Neural progenitor cell (in vitro differentiated cells): ENCODE data around the gene ARMH4. TPM values are rescaled to one million over a fixed set of nuclear protein-coding genes. Genes with fewer than 3 reads are reported as not detected.
A peak's percentile ranks its signal among the peaks of the same experiment; 100 is the strongest.
"Not testable (repeated sequence)": the region's sequence is repeated elsewhere in the genome, so short reads cannot be mapped to it uniquely, and the experiment has no call there.

ENCODE experiments used
- DNase-seq: peaks from one replicate; pipeline ENCODE4 v3.0.0-alpha.2; 2016; ENCODE audit warnings: low spot score
- H2AFZ ChIP-seq: fragments of 200-600 bp; sonication (generic); replicated peaks from 2 replicates; pipeline ENCODE4 v1.6.1; 2016; ENCODE audit warnings: antibody characterized with exemption
- H3F3A ChIP-seq: fragments of 200-600 bp; sonication (generic); 2 replicates; pipeline ENCODE4 v1.6.1; 2016; ENCODE audit warnings: antibody characterized with exemption, low read depth
- H3K27ac ChIP-seq: fragments of 200-600 bp; sonication (generic); 2 replicates; pipeline ENCODE4 v1.5.1; 2016; ENCODE audit warnings: mild to moderate bottlenecking
- H3K27me3 ChIP-seq: fragments of 200-600 bp; sonication (generic); 2 replicates; pipeline ENCODE4 v1.6.1; 2016; ENCODE audit warnings: mild to moderate bottlenecking, moderate library complexity
- H3K36me3 ChIP-seq: fragments of 200-600 bp; sonication (generic); 2 replicates; pipeline ENCODE4 v1.5.1; 2016
- H3K4me1 ChIP-seq: fragments of 200-600 bp; sonication (generic); 2 replicates; pipeline ENCODE4 v1.6.1; 2016; ENCODE audit warnings: mixed run types
- H3K4me2 ChIP-seq: fragments of 200-600 bp; sonication (generic); 2 replicates; pipeline ENCODE4 v1.6.1; 2016
- H3K4me3 ChIP-seq: fragments of 200-600 bp; sonication (generic); 2 replicates; pipeline ENCODE4 v1.5.1; 2016
- H3K79me2 ChIP-seq: fragments of 200-600 bp; sonication (generic); 2 replicates; pipeline ENCODE4 v1.6.1; 2016; ENCODE audit warnings: low read depth
- H3K9ac ChIP-seq: fragments of 200-600 bp; sonication (generic); 2 replicates; pipeline ENCODE4 v1.6.1; 2016
- H3K9me3 ChIP-seq: fragments of 200-600 bp; sonication (generic); 2 replicates; pipeline ENCODE4 v1.5.1; 2016; ENCODE audit warnings: low read depth
- H4K20me1 ChIP-seq: fragments of 200-600 bp; sonication (generic); 2 replicates; pipeline ENCODE4 v1.6.1; 2016; ENCODE audit warnings: low read depth
- H3K27ac Mint-ChIP-seq: 3 replicates; pipeline ENCODE4 v1.8.0; 2021; ENCODE audit warnings: mixed read lengths
- H3K27me3 Mint-ChIP-seq: 2 replicates; pipeline ENCODE4 v1.8.0; 2022; ENCODE audit warnings: low read depth, mild to moderate bottlenecking, inconsistent platforms, moderate library complexity, mixed read lengths; ENCODE audit not compliant: insufficient read depth
- H3K36me3 Mint-ChIP-seq: 3 replicates; pipeline ENCODE4 v1.8.0; 2021; ENCODE audit warnings: mixed read lengths
- H3K4me1 Mint-ChIP-seq: 3 replicates; pipeline ENCODE4 v1.8.0; 2021; ENCODE audit warnings: mixed read lengths
- H3K4me3 Mint-ChIP-seq: 3 replicates; pipeline ENCODE4 v1.8.0; 2021; ENCODE audit warnings: mild to moderate bottlenecking, moderate library complexity, mixed read lengths
- H3K9me3 Mint-ChIP-seq: 3 replicates; pipeline ENCODE4 v1.8.0; 2020; ENCODE audit warnings: mixed read lengths
- EZH2 ChIP-seq: fragments of 200-600 bp; sonication (generic); IDR thresholded peaks from 2 replicates; pipeline ENCODE4 v1.6.1; 2017; ENCODE audit warnings: antibody characterized with exemption, mild to moderate bottlenecking, moderate library complexity
- EZH2phosphoT487 ChIP-seq: fragments of 200-600 bp; sonication (generic); IDR thresholded peaks from 2 replicates; pipeline ENCODE4 v1.6.1; 2017; ENCODE audit warnings: antibody characterized with exemption
- total RNA-seq: library from RNA; depleted of rRNA; stranded (reverse); fragments of >200 nt; gene quantifications from 2 replicates; pipeline ENCODE4 v1.2.3, GENCODE V29; 2015; ENCODE audit warnings: low replicate concordance
- TF ChIP-seq, protein P1 (sequence below): fragments of 200-600 bp; sonication (generic); IDR thresholded peaks from 2 replicates; pipeline ENCODE4 v1.5.1; 2017; ENCODE audit warnings: antibody characterized with exemption, mild to moderate bottlenecking

ARMH4 gene
- total RNA-seq, 1 donor from 2014 or later: 29.0 TPM

- Histone ChIP-seq H3K27me3 (no peaks in the 10 kb centered on the region), H3K4me3 (no peak overlapping the region), H3K79me2 (no peaks in the 10 kb centered on the region), H4K20me1 (no peaks in the 10 kb centered on the region), H3K4me1 (no peaks in the 10 kb centered on the region), H3K27ac (no peak overlapping the region), H3K36me3 (no peaks in the 10 kb centered on the region), H2AFZ (no peak overlapping the region), H3K9ac (no peak overlapping the region), H3K4me2 (no peak overlapping the region), H3F3A (no peaks in the 10 kb centered on the region), H3K9me3 (no peaks in the 10 kb centered on the region)
- TF ChIP-seq EZH2phosphoT487 (no peak), EZH2 (no peak)
- TF ChIP-seq, protein P1, sequence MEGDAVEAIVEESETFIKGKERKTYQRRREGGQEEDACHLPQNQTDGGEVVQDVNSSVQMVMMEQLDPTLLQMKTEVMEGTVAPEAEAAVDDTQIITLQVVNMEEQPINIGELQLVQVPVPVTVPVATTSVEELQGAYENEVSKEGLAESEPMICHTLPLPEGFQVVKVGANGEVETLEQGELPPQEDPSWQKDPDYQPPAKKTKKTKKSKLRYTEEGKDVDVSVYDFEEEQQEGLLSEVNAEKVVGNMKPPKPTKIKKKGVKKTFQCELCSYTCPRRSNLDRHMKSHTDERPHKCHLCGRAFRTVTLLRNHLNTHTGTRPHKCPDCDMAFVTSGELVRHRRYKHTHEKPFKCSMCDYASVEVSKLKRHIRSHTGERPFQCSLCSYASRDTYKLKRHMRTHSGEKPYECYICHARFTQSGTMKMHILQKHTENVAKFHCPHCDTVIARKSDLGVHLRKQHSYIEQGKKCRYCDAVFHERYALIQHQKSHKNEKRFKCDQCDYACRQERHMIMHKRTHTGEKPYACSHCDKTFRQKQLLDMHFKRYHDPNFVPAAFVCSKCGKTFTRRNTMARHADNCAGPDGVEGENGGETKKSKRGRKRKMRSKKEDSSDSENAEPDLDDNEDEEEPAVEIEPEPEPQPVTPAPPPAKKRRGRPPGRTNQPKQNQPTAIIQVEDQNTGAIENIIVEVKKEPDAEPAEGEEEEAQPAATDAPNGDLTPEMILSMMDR: peak; percentile 39
- Mint-ChIP-seq H3K4me3 (no peak overlapping the region), H3K27me3 (no peaks in the 10 kb centered on the region), H3K4me1 (no peaks in the 10 kb centered on the region), H3K9me3 (peaks cover 16% of the 10 kb centered on the region), H3K27ac (no peak overlapping the region), H3K36me3 (peaks cover 19% of the 10 kb centered on the region)
- no peak for DNase-seq
These were observed 22.8 kb downstream of the ARMH4 start for GRCh38 chr14:58129208-58129607.

- no peaks in the 10 kb centered on the region for H3K4me1 ChIP-seq
- no peaks in the 10 kb centered on the region for H3K4me1 Mint-ChIP-seq
- H3K27ac ChIP-seq: no peak overlapping the region
- DNase-seq: no peak
- no peaks in the 10 kb centered on the region for H4K20me1 ChIP-seq
- peaks cover 16% of the 10 kb centered on the region for H3K9me3 Mint-ChIP-seq
- no peak overlapping the region for H3K9ac ChIP-seq
- H3K27ac Mint-ChIP-seq: no peak overlapping the region
- H3K4me3 Mint-ChIP-seq: no peak overlapping the region
- no peaks in the 10 kb centered on the region for H3K27me3 ChIP-seq
- H3K4me3 ChIP-seq: no peak overlapping the region
- no peaks in the 10 kb centered on the region for H3K79me2 ChIP-seq
- no peak overlapping the region for H3K4me2 ChIP-seq
- no peaks in the 10 kb centered on the region for H3K9me3 ChIP-seq
- no peaks in the 10 kb centered on the region for H3F3A ChIP-seq
- H3K27me3 Mint-ChIP-seq: no peaks in the 10 kb centered on the region
- H3K36me3 ChIP-seq: no peaks in the 10 kb centered on the region
- peaks cover 20% of the 10 kb centered on the region for H3K36me3 Mint-ChIP-seq
- TF ChIP-seq, protein P1: no peak
- TF ChIP-seq EZH2 (no peak), EZH2phosphoT487 (no peak)
- H2AFZ ChIP-seq: no peak overlapping the region
These were observed 23.6 kb downstream of the ARMH4 start for GRCh38 chr14:58128416-58128815.

GRCh38 chr14:58122546-58122945 lies 29.5 kb downstream of the ARMH4 start:
- not testable (repeated sequence) for H3K4me3 Mint-ChIP-seq, H3K27ac Mint-ChIP-seq, H3K9me3 ChIP-seq, H3K4me1 Mint-ChIP-seq, H3K27ac ChIP-seq, H3K4me2 ChIP-seq, H3K4me3 ChIP-seq, H3K36me3 ChIP-seq, H4K20me1 ChIP-seq, H3K4me1 ChIP-seq, H3F3A ChIP-seq, H3K9ac ChIP-seq, H3K27me3 ChIP-seq, H2AFZ ChIP-seq, H3K79me2 ChIP-seq, DNase-seq, H3K27me3 Mint-ChIP-seq
- H3K36me3 Mint-ChIP-seq: peaks cover 18% of the 10 kb centered on the region
- peaks cover 16% of the 10 kb centered on the region for H3K9me3 Mint-ChIP-seq

GRCh38 chr14:58121530-58122186 lies 30.4 kb downstream of the ARMH4 start:
- Histone ChIP-seq H3K9me3 (no peaks in the 10 kb centered on the region), H3K79me2 (no peaks in the 10 kb centered on the region), H3F3A (no peaks in the 10 kb centered on the region), H3K27me3 (no peaks in the 10 kb centered on the region), H3K9ac (no peak overlapping the region), H3K36me3 (no peaks in the 10 kb centered on the region), H3K4me1 (peaks cover 10% of the 10 kb centered on the region), H3K4me2 (no peak overlapping the region), H3K27ac (no peak overlapping the region), H2AFZ (no peak overlapping the region), H4K20me1 (peaks cover 4% of the 10 kb centered on the region), H3K4me3 (no peak overlapping the region)
- no peak overlapping the region for H3K27ac Mint-ChIP-seq
- no peak for TF ChIP-seq EZH2phosphoT487
- TF ChIP-seq, protein P1: no peak
- TF ChIP-seq EZH2: no peak
- H3K36me3 Mint-ChIP-seq: peaks cover 15% of the 10 kb centered on the region
- H3K9me3 Mint-ChIP-seq: peaks cover 11% of the 10 kb centered on the region
- DNase-seq: no peak
- H3K4me1 Mint-ChIP-seq: no peaks in the 10 kb centered on the region
- H3K27me3 Mint-ChIP-seq: peaks cover 2% of the 10 kb centered on the region
- no peak overlapping the region for H3K4me3 Mint-ChIP-seq
